AG04449 (cell line): Measurements from ENCODE around the gene FPGS.

Experiments used
- CTCF ChIA-PET: fragments of 350-600 bp; formaldehyde crosslinking; extraction: SDS; loops from one replicate; lab custom pipeline; 2021; ENCODE audit warnings: antibody characterized with exemption; lab: Yijun Ruan, JAX
- POLR2A ChIA-PET: fragments of 400-600, 350-600 bp; formaldehyde crosslinking; extraction: SDS; loops from one replicate; lab custom pipeline; 2020; ENCODE audit warnings: antibody characterized with exemption, inconsistent platforms; lab: Yijun Ruan, JAX
- DNase-seq: peaks from one replicate; pipeline ENCODE4 v3.0.0-alpha.2; 2010; ENCODE audit warnings: low read depth, low spot score
- H3K4me3 ChIP-seq: 2 replicates; pipeline ENCODE4 v1.5.1; 2011; ENCODE audit warnings: low read depth, mild to moderate bottlenecking, control low read depth, low read length
- CTCF ChIP-seq: IDR thresholded peaks from one replicate; pipeline ENCODE4 v1.5.1; 2011; ENCODE audit warnings: mild to moderate bottlenecking, moderate library complexity, low read length, control low read depth, inconsistent platforms; ENCODE audit not compliant: insufficient read depth; ENCODE audit errors: missing control alignments

The FPGS gene

GRCh38 chr9:127794001-127794791, 8.5 kb upstream of the FPGS start:
- POLR2A ChIA-PET = interaction anchor here (1.5 kb wide), 1 partner anchor 9 kb away, joined by 7 read pairs; the partner anchor contains the start of gene FPGS
- CTCF ChIA-PET = interaction anchor here (1.2 to 1.9 kb wide), 3 partner anchors 8 to 75 kb away, joined by 4 to 12 read pairs (median 6); partner anchors contain the start of genes FPGS and TOR2A
- DNase-seq = no peak
- TF ChIP-seq CTCF = no peak
- H3K4me3 ChIP-seq = no peak overlapping the region

- TF ChIP-seq CTCF = no peak
- CTCF ChIA-PET = interaction anchor here (1.5 to 3.2 kb wide), 2 partner anchors 10 to 74 kb away, joined by 4 to 15 read pairs; partner anchors contain the start of gene CDK9
- no peak for DNase-seq
- POLR2A ChIA-PET = no interaction called here
- no peak overlapping the region for H3K4me3 ChIP-seq
These were observed 6.4 kb upstream of the FPGS start for GRCh38 chr9:127796225-127796813.

GRCh38 chr9:127796852-127797370, 5.8 kb upstream of the FPGS start:
- H3K4me3 ChIP-seq = no peak overlapping the region
- no peak for DNase-seq
- no peak for TF ChIP-seq CTCF
- ChIA-PET POLR2A (interaction anchor here (0.6 kb wide), 2 partner anchors 39 to 55 kb away, joined by 3 read pairs; no protein-coding TSS in a partner anchor), CTCF (interaction anchor here (0.6 to 3.2 kb wide), 3 partner anchors 10 to 73 kb away, joined by 3 to 15 read pairs (median 4); partner anchors contain the start of gene CDK9)

- peak overlapping the region; percentile 60 for H3K4me3 ChIP-seq
- ChIA-PET CTCF (interaction anchor here (0.7 to 3.9 kb wide), 6 partner anchors 9 to 322 kb away, joined by 3 to 12 read pairs (median 7); partner anchors contain the start of gene CDK9), POLR2A (interaction anchor here (0.7 to 2.3 kb wide), 3 partner anchors 11 to 119 kb away, joined by 3 to 11 read pairs (median 3); partner anchors contain the start of gene ENG)
- DNase-seq = no peak
- no peak for TF ChIP-seq CTCF
These were observed 617 bp upstream of the FPGS start for GRCh38 chr9:127801955-127802575.

- ChIA-PET POLR2A (interaction anchor here (0.6 to 2.3 kb wide), 8 partner anchors 8 to 119 kb away, joined by 3 to 11 read pairs (median 4); partner anchors contain the start of gene CDK9), CTCF (interaction anchor here (1.5 to 3.9 kb wide), 4 partner anchors 11 to 69 kb away, joined by 6 to 12 read pairs (median 11); partner anchors contain the start of gene TOR2A)
- peak overlapping the region; percentile 81 for H3K4me3 ChIP-seq
- TF ChIP-seq CTCF = no peak
- DNase-seq = no peak
These were observed 1.0 kb downstream of the FPGS start for GRCh38 chr9:127803507-127804352.
